HepG2 (cell line): ENCODE results near the gene MRPS25. TPM values are rescaled to one million over a fixed set of nuclear protein-coding genes. Genes with fewer than 3 reads are reported as not detected.

Source experiments
- ATAC-seq: fragments of 200-7000 bp; cut with Tn5 transposase; 3 replicates; pipeline ENCODE4 v1.9.1; 2020; ENCODE audit warnings: mild to moderate bottlenecking, moderate library complexity
- BruUV-seq: library from RNA; stranded (reverse); fragments of 400-500 nt; replicated peaks from 2 replicates; lab custom pipeline; 2021; lab: Mats Ljungman, UMichigan
- CTCF ChIA-PET: fragments of 300-600 bp; formaldehyde crosslinking; extraction: SDS; loops from one replicate; lab custom pipeline; 2021; ENCODE audit warnings: low total read pairs, inconsistent platforms, low intra/inter-chr PET ratio; lab: Yijun Ruan, JAX
- POLR2A ChIA-PET: fragments of 350-600 bp; sonication (Branson Sonifier 250); formaldehyde crosslinking; loops from one replicate; lab custom pipeline; 2020; ENCODE audit warnings: antibody characterized with exemption, inconsistent platforms; lab: Yijun Ruan, JAX
- DNase-seq: peaks from one replicate; pipeline ENCODE4 v3.0.0-alpha.2; 2015; ENCODE audit warnings: low spot score
- FAIRE-seq: peaks from 3 replicates; lab custom pipeline; 2011; peaks lifted over from hg19 to GRCh38; lab: Jason Lieb, UNC
- H2AFZ ChIP-seq: one replicate; pipeline ENCODE4 v1.6.1; 2011; ENCODE audit warnings: low read length, inconsistent platforms
- H3K27ac ChIP-seq: fragments of 300-600 bp; 3 replicates; pipeline ENCODE4 v1.8.0; 2011; ENCODE audit warnings: mixed run types, mild to moderate bottlenecking, mixed read lengths, low read length, inconsistent platforms; ENCODE audit not compliant: insufficient read depth; ENCODE audit errors: extremely low read length
- H3K27me3 ChIP-seq, 2 experiments: fragments of 200-600 bp in 1 of 2; 2 replicates in 1 of 2; 3 replicates in 1 of 2; pipeline versions ENCODE4 v1.6.0 to v1.8.0; 2011; ENCODE audit warnings: low read length in 2 of 2, mild to moderate bottlenecking in 2 of 2, moderate library complexity in 2 of 2, inconsistent platforms in 1 of 2; ENCODE audit not compliant: insufficient read depth in 2 of 2, control insufficient read depth in 1 of 2
- H3K36me3 ChIP-seq, 2 experiments: fragments of 200-600 bp in 1 of 2; replicated peaks in 1 of 2; 2 replicates in 1 of 2; 3 replicates in 1 of 2; pipeline versions ENCODE4 v1.5.1 to v1.8.0; 2011; ENCODE audit warnings: low read length in 2 of 2, inconsistent platforms in 1 of 2; ENCODE audit not compliant: insufficient read depth in 2 of 2, control insufficient read depth in 1 of 2
- H3K4me1 ChIP-seq: 2 replicates; pipeline ENCODE4 v1.5.1; 2012; ENCODE audit warnings: low read length, inconsistent platforms; ENCODE audit not compliant: insufficient read depth
- H3K4me2 ChIP-seq: 2 replicates; pipeline ENCODE4 v1.6.0; 2011; ENCODE audit warnings: low read depth, low read length, inconsistent platforms
- H3K4me3 ChIP-seq, 3 experiments: fragments of 200-600 bp in 1 of 3; sonication (generic), shearing (Covaris generic) in 1 of 3; replicated peaks in 1 of 3; 2 replicates each; pipeline ENCODE4 v1.5.1; 2011 to 2016; ENCODE audit warnings: low read length in 3 of 3, inconsistent platforms in 2 of 3, low read depth in 2 of 3, mild to moderate bottlenecking in 2 of 3, control low read depth in 1 of 3, mixed read lengths in 1 of 3; ENCODE audit not compliant: insufficient read depth in 1 of 3
- H3K79me2 ChIP-seq: one replicate; pipeline ENCODE4 v1.6.1; 2011; ENCODE audit warnings: low read length, inconsistent platforms; ENCODE audit not compliant: insufficient read depth
- H3K9ac ChIP-seq: 2 replicates; pipeline ENCODE4 v1.6.0; 2011; ENCODE audit warnings: mild to moderate bottlenecking, low read depth, low read length, inconsistent platforms; ENCODE audit not compliant: insufficient read depth
- H3K9me3 ChIP-seq: 2 replicates; pipeline ENCODE4 v1.5.1; 2012; ENCODE audit warnings: mild to moderate bottlenecking, low read length
- H4K20me1 ChIP-seq: 2 replicates; pipeline ENCODE4 v1.6.0; 2011; ENCODE audit warnings: inconsistent platforms, mild to moderate bottlenecking, low read length, moderate library complexity; ENCODE audit not compliant: insufficient read depth
- CHD2 ChIP-seq: IDR thresholded peaks from 2 replicates; pipeline ENCODE4 v1.6.1; 2011; ENCODE audit warnings: low read depth, low read length, improper control_type of control experiment
- HOXA5 ChIP-seq: sonication (generic); formaldehyde crosslinking; IDR thresholded peaks from 2 replicates; pipeline ENCODE4 v1.4.0; 2020; ENCODE audit warnings: missing genetic modification reagents
- ZBTB46 ChIP-seq: sonication (generic); formaldehyde crosslinking; IDR thresholded peaks from 2 replicates; pipeline ENCODE4 v1.4.0; 2020; ENCODE audit warnings: mild to moderate bottlenecking, missing genetic modification reagents, borderline replicate concordance
- ZNF317 ChIP-seq: sonication (generic); formaldehyde crosslinking; IDR thresholded peaks from 2 replicates; pipeline ENCODE4 v1.5.0; 2020; ENCODE audit warnings: mild to moderate bottlenecking, missing genetic modification reagents
- ZNF318 ChIP-seq: sonication (generic); formaldehyde crosslinking; IDR thresholded peaks from 2 replicates; pipeline ENCODE4 v1.4.0; 2020; ENCODE audit warnings: mild to moderate bottlenecking, missing genetic modification reagents
- whole genome bisulfite sequencing: methylation state at CpG from one replicate; pipeline ENCODE4 v1.1.6; 2017; ENCODE audit warnings: low lambda C conversion rate; 5-methylcytosine and 5-hydroxymethylcytosine counted together
- in situ Hi-C: cut with HindIII; loops from 2 replicates; pipeline ENCODE4 v1.10.0; 2017; ENCODE audit warnings: low pct_unique_long_range_greater_than_20kb; ENCODE audit not compliant: extremely low pct_ligation_motif_present
- intact Hi-C: fragments of 100-400 bp; cut with micrococcal nuclease; formaldehyde crosslinking; loops from one replicate; pipeline ENCODE4 v1.10.0; 2022; ENCODE audit not compliant: unreplicated experiment
- polyA plus RNA-seq, 8 experiments: library from polyadenylated mRNA; depleted of rRNA in 3 of 8; stranded (reverse) in 7 of 8; unstranded in 1 of 8; fragments of >200 nt; fragmentation: Illumina TruSeq in 4 of 8; extraction: Trizol in 4 of 8; gene quantifications; 2 replicates each; pipeline versions ENCODE4 v1.2.1 to v1.2.3, GENCODE V29; 2011 to 2016; ENCODE audit warnings: low read depth in 4 of 8, missing spikeins in 1 of 8, mixed read lengths in 1 of 8; ENCODE audit not compliant: insufficient read depth in 1 of 8
- total RNA-seq, 5 experiments: library from RNA; depleted of rRNA; stranded (reverse); fragments of >200 nt; fragmentation: Illumina TruSeq; extraction: Trizol; gene quantifications; 2 replicates each; pipeline ENCODE4 v1.2.3, GENCODE V29; 2016; ENCODE audit warnings: low read depth in 1 of 5

Gene MRPS25
- total and polyA plus RNA-seq, 2 of the 13 experiments (the other 11 are each of a cell fraction or from before 2014, with no cell fraction given): 60.1 to 74.3 TPM

- TF ChIP-seq ZNF318 (CRISPR knock-in tag) (no peak), HOXA5 (CRISPR knock-in tag) (no peak), ZNF317 (CRISPR knock-in tag) (no peak)
Measured at GRCh38 chr3:15023249-15023648, 41.9 kb downstream of the MRPS25 start (continued).

GRCh38 chr3:15017191-15017590 lies 47.9 kb downstream of the MRPS25 start:
- ATAC-seq (no peak), FAIRE-seq (no peak), DNase-seq (no peak)
- Histone ChIP-seq H3K4me1 (no peaks in the 10 kb centered on the region), H4K20me1 (no peaks in the 10 kb centered on the region), H3K9me3 (no peaks in the 10 kb centered on the region), H3K79me2 (no peaks in the 10 kb centered on the region), H3K36me3 (peaks cover 22 to 71% of the 10 kb centered on the region in 2 experiments), H3K9ac (no peak overlapping the region), H3K4me3 (no peak overlapping the region), H3K27ac (no peak overlapping the region), H3K27me3 (no peaks in the 10 kb centered on the region), H3K4me2 (no peak overlapping the region), H2AFZ (no peak overlapping the region)
- ChIA-PET CTCF (no interaction called here), POLR2A (no interaction called here)
- intact Hi-C loops: no loop called here
- in situ Hi-C loops: no loop called here
- BruUV-seq: no TSS peak
- WGBS: 97% methylated on average over 2 of the region's 2 CpGs
- TF ChIP-seq ZBTB46 (CRISPR knock-in tag) (no peak), CHD2 (no peak)
